ENCODE data around the gene IFNL4.

Gene IFNL4

DNA sequence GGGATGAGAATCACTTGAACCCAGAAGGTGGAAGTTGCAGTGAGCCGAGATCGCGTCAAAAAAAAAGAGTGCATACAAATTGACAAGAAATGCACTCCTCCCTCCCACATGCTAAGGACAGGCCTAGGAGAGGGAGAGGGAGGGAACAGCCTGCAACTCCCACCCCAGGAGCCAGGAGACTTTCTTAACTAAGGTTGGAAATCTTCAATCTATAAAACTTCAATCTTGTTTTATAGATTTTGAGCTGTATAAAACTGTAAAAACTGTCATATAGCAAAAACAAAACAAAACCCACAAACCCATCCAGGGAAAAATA lies 43.2 kb downstream of the IFNL4 start:
- Histone ChIP-seq H2AFZ (ENCODE audit: low read length) (no peak overlapping the region), H4K20me1 (ENCODE audit: insufficient read depth, low read length, poor library complexity, severe bottlenecking) (no peaks in the 10 kb centered on the region), H3K4me3 (ENCODE audit: low read length, poor library complexity, severe bottlenecking) (no peak overlapping the region), H3K9ac (ENCODE audit: low read depth, low read length, poor library complexity, severe bottlenecking) (no peak overlapping the region), H3K9me3 (ENCODE audit: insufficient read depth, low read depth, low read length) (no peaks in the 10 kb centered on the region), H3K79me2 (ENCODE audit: insufficient read depth, low read length) (no peaks in the 10 kb centered on the region), H3K4me1 (ENCODE audit: insufficient read depth, low read length, poor library complexity, severe bottlenecking) (no peaks in the 10 kb centered on the region), H3K36me3 (ENCODE audit: insufficient read depth, low read length) (no peaks in the 10 kb centered on the region), H3K27me3 (ENCODE audit: insufficient read depth, low read length, poor library complexity, severe bottlenecking) (no peaks in the 10 kb centered on the region), H3K9me2 (replicated peaks; ENCODE audit: low read depth, low read length) (no peaks in the 10 kb centered on the region), H3K4me2 (ENCODE audit: low read depth, low read length, poor library complexity, severe bottlenecking) (no peak overlapping the region), H3F3A (ENCODE audit: low read depth) (no peaks in the 10 kb centered on the region)
- TF ChIP-seq, protein P1, sequence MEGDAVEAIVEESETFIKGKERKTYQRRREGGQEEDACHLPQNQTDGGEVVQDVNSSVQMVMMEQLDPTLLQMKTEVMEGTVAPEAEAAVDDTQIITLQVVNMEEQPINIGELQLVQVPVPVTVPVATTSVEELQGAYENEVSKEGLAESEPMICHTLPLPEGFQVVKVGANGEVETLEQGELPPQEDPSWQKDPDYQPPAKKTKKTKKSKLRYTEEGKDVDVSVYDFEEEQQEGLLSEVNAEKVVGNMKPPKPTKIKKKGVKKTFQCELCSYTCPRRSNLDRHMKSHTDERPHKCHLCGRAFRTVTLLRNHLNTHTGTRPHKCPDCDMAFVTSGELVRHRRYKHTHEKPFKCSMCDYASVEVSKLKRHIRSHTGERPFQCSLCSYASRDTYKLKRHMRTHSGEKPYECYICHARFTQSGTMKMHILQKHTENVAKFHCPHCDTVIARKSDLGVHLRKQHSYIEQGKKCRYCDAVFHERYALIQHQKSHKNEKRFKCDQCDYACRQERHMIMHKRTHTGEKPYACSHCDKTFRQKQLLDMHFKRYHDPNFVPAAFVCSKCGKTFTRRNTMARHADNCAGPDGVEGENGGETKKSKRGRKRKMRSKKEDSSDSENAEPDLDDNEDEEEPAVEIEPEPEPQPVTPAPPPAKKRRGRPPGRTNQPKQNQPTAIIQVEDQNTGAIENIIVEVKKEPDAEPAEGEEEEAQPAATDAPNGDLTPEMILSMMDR (conservative IDR thresholded peaks at IDR 0.05; ENCODE audit: low read length): no peak
- TF ChIP-seq EZH2phosphoT487 (IDR thresholded peaks at IDR 0.05; ENCODE audit: borderline replicate concordance): no peak

DNA sequence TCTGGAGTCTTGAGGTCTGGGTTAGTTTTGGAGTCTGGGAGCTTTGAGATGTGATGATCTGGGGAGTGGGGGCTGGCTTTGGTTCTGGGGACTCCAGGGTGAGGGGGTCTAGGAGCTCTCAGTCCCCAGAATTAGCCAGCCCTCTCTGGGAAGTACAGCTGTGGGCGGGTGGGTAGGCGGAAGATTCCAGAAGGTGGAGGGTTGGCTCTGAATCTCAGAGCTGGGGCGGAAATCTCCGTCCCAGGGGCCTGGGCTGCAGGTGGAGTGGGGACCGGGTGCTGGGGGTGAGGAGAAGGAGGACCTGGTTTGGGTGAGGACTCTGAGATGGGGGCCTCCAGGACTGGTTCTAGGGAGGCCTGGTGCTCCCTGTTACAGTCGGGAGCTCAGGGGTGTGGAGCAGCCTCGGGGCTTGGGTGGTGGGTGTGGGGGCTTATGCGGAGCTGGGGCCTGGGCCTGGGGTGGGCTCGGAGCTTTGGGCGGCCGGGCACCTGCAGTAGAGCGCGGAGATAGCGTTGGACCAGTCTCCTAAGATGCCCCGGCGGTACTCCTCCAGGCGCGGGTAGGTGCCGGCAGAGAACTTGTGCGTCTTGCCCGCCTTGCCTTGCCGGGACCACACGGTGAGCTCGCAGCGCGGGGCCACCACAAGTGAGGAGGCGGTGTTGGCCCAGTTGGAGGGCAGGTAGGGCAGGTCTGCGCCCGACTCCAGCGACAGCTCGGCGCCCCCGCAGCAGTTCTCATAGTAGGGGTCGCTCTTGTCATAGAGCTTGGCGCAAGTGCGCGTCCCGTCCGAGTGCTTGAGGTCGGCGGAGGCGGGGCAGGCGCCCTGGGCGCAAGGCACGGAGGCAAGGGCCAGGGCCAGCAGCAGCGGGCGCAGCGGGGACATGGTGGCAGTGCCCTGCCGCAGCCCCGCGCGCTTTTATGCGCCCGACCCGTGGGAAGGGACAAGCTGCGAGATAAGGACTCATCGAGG lies 45.0 kb downstream of the IFNL4 start, which contains the start of gene SYCN:
Gene SYCN (minus strand): TSS at position 892 of the 970 bp plus-strand sequence. CDS start 9 bp downstream, at position 883.
- Histone ChIP-seq H3K9me3 (ENCODE audit: insufficient read depth, low read depth, low read length) (no peaks in the 10 kb centered on the region), H3K9ac (ENCODE audit: low read depth, low read length, poor library complexity, severe bottlenecking) (no peak within 1 kb of the TSS), H3K4me2 (ENCODE audit: low read depth, low read length, poor library complexity, severe bottlenecking) (no peak within 1 kb of the TSS), H3K79me2 (ENCODE audit: insufficient read depth, low read length) (no peaks in the 10 kb centered on the region), H3F3A (ENCODE audit: low read depth) (no peaks in the 10 kb centered on the region), H3K9me2 (replicated peaks; ENCODE audit: low read depth, low read length) (no peaks in the 10 kb centered on the region), H4K20me1 (ENCODE audit: insufficient read depth, low read length, poor library complexity, severe bottlenecking) (no peaks in the 10 kb centered on the region), H3K27me3 (ENCODE audit: insufficient read depth, low read length, poor library complexity, severe bottlenecking) (no peaks in the 10 kb centered on the region), H2AFZ (ENCODE audit: low read length) (no peak within 1 kb of the TSS), H3K4me3 (ENCODE audit: low read length, poor library complexity, severe bottlenecking) (no peak within 1 kb of the TSS), H3K4me1 (ENCODE audit: insufficient read depth, low read length, poor library complexity, severe bottlenecking) (no peaks in the 10 kb centered on the region), H3K36me3 (ENCODE audit: insufficient read depth, low read length) (no peaks in the 10 kb centered on the region)
- TF ChIP-seq EZH2phosphoT487 (IDR thresholded peaks at IDR 0.05; ENCODE audit: borderline replicate concordance): no peak
- TF ChIP-seq, protein P1 (conservative IDR thresholded peaks at IDR 0.05; ENCODE audit: low read length): no peak

DNA sequence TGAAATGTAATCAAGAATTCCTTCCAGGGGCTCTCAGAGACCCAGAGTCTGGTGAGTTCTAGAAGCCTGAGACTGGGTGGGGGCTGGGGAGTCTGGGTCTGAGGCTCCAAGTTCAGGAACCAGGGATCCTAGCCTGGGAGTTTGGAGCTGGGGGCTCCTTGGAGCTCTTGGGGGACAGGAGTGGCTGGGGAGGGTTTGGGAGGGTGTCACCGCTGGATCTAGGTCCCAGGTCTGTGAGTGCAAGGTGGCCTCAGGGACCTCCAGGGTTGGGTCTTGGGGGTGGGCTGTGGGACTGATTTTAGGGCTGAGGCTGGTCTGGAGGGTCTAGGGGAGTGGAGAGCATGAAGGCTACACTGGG lies 45.7 kb downstream of the IFNL4 start:
- Histone ChIP-seq H3K27me3 (ENCODE audit: insufficient read depth, low read length, poor library complexity, severe bottlenecking) (no peaks in the 10 kb centered on the region), H3K4me2 (ENCODE audit: low read depth, low read length, poor library complexity, severe bottlenecking) (no peak overlapping the region), H3F3A (ENCODE audit: low read depth) (no peaks in the 10 kb centered on the region), H3K9me3 (ENCODE audit: insufficient read depth, low read depth, low read length) (no peaks in the 10 kb centered on the region), H3K9me2 (replicated peaks; ENCODE audit: low read depth, low read length) (no peaks in the 10 kb centered on the region), H3K36me3 (ENCODE audit: insufficient read depth, low read length) (no peaks in the 10 kb centered on the region), H3K4me3 (ENCODE audit: low read length, poor library complexity, severe bottlenecking) (no peak overlapping the region), H2AFZ (ENCODE audit: low read length) (no peak overlapping the region), H4K20me1 (ENCODE audit: insufficient read depth, low read length, poor library complexity, severe bottlenecking) (no peaks in the 10 kb centered on the region), H3K4me1 (ENCODE audit: insufficient read depth, low read length, poor library complexity, severe bottlenecking) (no peaks in the 10 kb centered on the region), H3K9ac (ENCODE audit: low read depth, low read length, poor library complexity, severe bottlenecking) (no peak overlapping the region), H3K79me2 (ENCODE audit: insufficient read depth, low read length) (no peaks in the 10 kb centered on the region)
- no peak for TF ChIP-seq EZH2phosphoT487 (IDR thresholded peaks at IDR 0.05; ENCODE audit: borderline replicate concordance)
- TF ChIP-seq, protein P1 (conservative IDR thresholded peaks at IDR 0.05; ENCODE audit: low read length): no peak
